HG03469 (cell line): ENCODE data around the gene LRBA.
"Not testable (repeated sequence)": the region's sequence is repeated elsewhere in the genome, so short reads cannot be mapped to it uniquely, and the experiment has no call there.

ENCODE experiments used
- ATAC-seq: cut with Tn5 transposase; IDR thresholded peaks from one replicate; pipeline ENCODE4 v1.9.1; 2021; ENCODE audit warnings: mild to moderate bottlenecking, moderate library complexity, moderate number of reproducible peaks; ENCODE audit not compliant: unreplicated experiment

Gene LRBA

GRCh38 chr4:150949342-150949741 is 65.7 kb downstream of the LRBA start:
- no peak for ATAC-seq

GRCh38 chr4:150948710-150949109 is 66.4 kb downstream of the LRBA start:
- ATAC-seq, result no peak

- ATAC-seq, result no peak
These were observed 67.0 kb downstream of the LRBA start for GRCh38 chr4:150948074-150948473.

- ATAC-seq, result no peak
These were observed 70.4 kb downstream of the LRBA start for GRCh38 chr4:150944660-150945059.

- ATAC-seq, result peak; percentile 60
These were observed 71.3 kb downstream of the LRBA start for GRCh38 chr4:150943818-150944217.

- no peak for ATAC-seq
These were observed 72.0 kb downstream of the LRBA start for GRCh38 chr4:150943126-150943525.

GRCh38 chr4:150942539-150942938 is 72.5 kb downstream of the LRBA start:
- ATAC-seq, result no peak

GRCh38 chr4:150940123-150940522 is 75.0 kb downstream of the LRBA start:
- ATAC-seq, result no peak

GRCh38 chr4:150939530-150939929 is 75.6 kb downstream of the LRBA start:
- no peak for ATAC-seq

- ATAC-seq, result no peak
These were observed 76.1 kb downstream of the LRBA start for GRCh38 chr4:150938873-150939499.

GRCh38 chr4:150938417-150938816 is 76.7 kb downstream of the LRBA start:
- no peak for ATAC-seq

GRCh38 chr4:150934022-150934421 is 81.1 kb downstream of the LRBA start:
- ATAC-seq, result no peak

- ATAC-seq, result no peak
These were observed 83.3 kb downstream of the LRBA start for GRCh38 chr4:150931796-150932195.

- no peak for ATAC-seq
These were observed 84.1 kb downstream of the LRBA start for GRCh38 chr4:150931005-150931404.

GRCh38 chr4:150923945-150924344 is 91.1 kb downstream of the LRBA start:
- ATAC-seq, result no peak

GRCh38 chr4:150921486-150921885 is 93.6 kb downstream of the LRBA start:
- ATAC-seq, result not testable (repeated sequence)

- ATAC-seq, result not testable (repeated sequence)
These were observed 96.5 kb downstream of the LRBA start for GRCh38 chr4:150918562-150918961.

- no peak for ATAC-seq
These were observed 103.8 kb downstream of the LRBA start for GRCh38 chr4:150911326-150911725.

GRCh38 chr4:150909116-150909515 is 106.0 kb downstream of the LRBA start:
- ATAC-seq, result no peak

- ATAC-seq, result no peak
These were observed 108.0 kb downstream of the LRBA start for GRCh38 chr4:150906987-150907633.

- ATAC-seq, result no peak
These were observed 110.4 kb downstream of the LRBA start for GRCh38 chr4:150904671-150905070.

GRCh38 chr4:150903603-150904002 is 111.5 kb downstream of the LRBA start:
- ATAC-seq, result no peak

GRCh38 chr4:150896497-150896896 is 118.6 kb downstream of the LRBA start:
- ATAC-seq, result no peak
